K562 (cell line): ENCODE data around the gene ABCC1. TPM values are rescaled to one million over a fixed set of nuclear protein-coding genes. Genes with fewer than 3 reads are reported as not detected.

Experiments
- CHD4 ChIP-seq: fragments of 200-600 bp; sonication (generic); IDR thresholded peaks from 3 replicates; pipeline ENCODE4 v1.6.1; 2012; ENCODE audit warnings: low read depth, mild to moderate bottlenecking, mixed read lengths, low read length, inconsistent platforms; ENCODE audit not compliant: insufficient read depth, insufficient replicate concordance, poor library complexity, severe bottlenecking
- CTBP1 ChIP-seq: fragments of 450-650 bp; IDR thresholded peaks from 2 replicates; pipeline ENCODE4 v1.6.1; 2016; ENCODE audit warnings: borderline replicate concordance
- CTCFL ChIP-seq: IDR thresholded peaks from 2 replicates; pipeline ENCODE4 v1.6.1; 2011; ENCODE audit warnings: borderline replicate concordance, low read depth, mild to moderate bottlenecking, moderate library complexity, low read length; ENCODE audit not compliant: insufficient read depth, poor library complexity, severe bottlenecking
- EHMT2 ChIP-seq: fragments of 450-650 bp; IDR thresholded peaks from 2 replicates; pipeline ENCODE4 v1.6.1; 2018; ENCODE audit warnings: antibody characterized with exemption
- HDAC8 ChIP-seq: fragments of 450-650 bp; IDR thresholded peaks from 2 replicates; pipeline ENCODE4 v1.6.1; 2016; ENCODE audit warnings: mild to moderate bottlenecking, missing genetic modification characterization, moderate library complexity, missing compliant biosample characterization
- JUN ChIP-seq, 2 experiments: sonication (generic) in 1 of 2; formaldehyde crosslinking in 1 of 2; IDR thresholded peaks; 2 replicates each; pipeline versions ENCODE4 v1.6.1 to v1.8.0; 2012 to 2022; ENCODE audit warnings: borderline replicate concordance in 2 of 2, mild to moderate bottlenecking in 2 of 2, improper control_type of control experiment in 1 of 2, low read depth in 1 of 2, low read length in 1 of 2, missing genetic modification reagents in 1 of 2
- KLF10 ChIP-seq: fragments of 250-450 bp; sonication (Bioruptor Pico); IDR thresholded peaks from 2 replicates; pipeline ENCODE4 v1.6.1; 2021; ENCODE audit warnings: matching md5 sums
- MXI1 ChIP-seq: IDR thresholded peaks from 2 replicates; pipeline ENCODE4 v1.6.1; 2011; ENCODE audit warnings: low read depth, mild to moderate bottlenecking, improper control_type of control experiment, low read length
- NCOA1 ChIP-seq: fragments of 450-650 bp; IDR thresholded peaks from 2 replicates; pipeline ENCODE4 v1.6.1; 2016; ENCODE audit warnings: low read depth
- NCOA2 ChIP-seq, 2 experiments: fragments of 450-650 bp; IDR thresholded peaks; 2 replicates each; pipeline ENCODE4 v1.6.1; 2018; ENCODE audit warnings: mild to moderate bottlenecking in 2 of 2, moderate library complexity in 1 of 2; ENCODE audit not compliant: partially characterized antibody in 2 of 2
- NEUROD1 ChIP-seq: fragments of 150-350 bp; IDR thresholded peaks from 2 replicates; pipeline ENCODE4 v1.6.1; 2014; ENCODE audit warnings: borderline replicate concordance, low read length, low read depth; ENCODE audit not compliant: partially characterized antibody
- NFE2L1 ChIP-seq: fragments of 450-650 bp; IDR thresholded peaks from 2 replicates; pipeline ENCODE4 v1.6.1; 2016; ENCODE audit warnings: missing genetic modification characterization, low read depth, mild to moderate bottlenecking, missing compliant biosample characterization, moderate library complexity, borderline replicate concordance
- PBX2 ChIP-seq, 2 experiments: IDR thresholded peaks in 1 of 2; conservative IDR thresholded peaks in 1 of 2; 2 replicates each; pipeline ENCODE4 v1.6.1; 2016; ENCODE audit warnings: low read depth in 2 of 2, mild to moderate bottlenecking in 1 of 2, missing compliant biosample characterization in 1 of 2, missing genetic modification characterization in 1 of 2, moderate library complexity in 1 of 2
- PHB2 ChIP-seq: fragments of 450-650 bp; IDR thresholded peaks from 2 replicates; pipeline ENCODE4 v1.6.1; 2017; ENCODE audit warnings: low read depth
- POLR2AphosphoS5 ChIP-seq: IDR thresholded peaks from 2 replicates; pipeline ENCODE4 v1.6.1; 2011; ENCODE audit warnings: mild to moderate bottlenecking, low read depth, low read length, moderate library complexity; ENCODE audit not compliant: control insufficient read depth, insufficient read depth
- PTRF ChIP-seq: fragments of 450-650 bp; IDR thresholded peaks from 2 replicates; pipeline ENCODE4 v1.6.1; 2016; ENCODE audit warnings: mild to moderate bottlenecking, missing genetic modification characterization, missing compliant biosample characterization
- RBM17 ChIP-seq: fragments of 200-400 bp; formaldehyde crosslinking; IDR thresholded peaks from 2 replicates; pipeline ENCODE4 v1.6.1; 2017; ENCODE audit warnings: low read depth, mild to moderate bottlenecking, low read length, borderline replicate concordance
- STAG1 ChIP-seq: sonication (generic); formaldehyde crosslinking; IDR thresholded peaks from 2 replicates; pipeline ENCODE4 v1.5.0; 2020; ENCODE audit warnings: missing genetic modification reagents, borderline replicate concordance
- ZKSCAN1 ChIP-seq: fragments of 150-350 bp; IDR thresholded peaks from 2 replicates; pipeline ENCODE4 v1.6.1; 2016; ENCODE audit warnings: low read depth, low read length
- ZNF23 ChIP-seq: fragments of 250-450 bp; sonication (Bioruptor Pico); IDR thresholded peaks from 2 replicates; pipeline ENCODE4 v1.4.0; 2020; ENCODE audit warnings: mild to moderate bottlenecking
- ZNF24 ChIP-seq: fragments of 450-650 bp; IDR thresholded peaks from 2 replicates; pipeline ENCODE4 v1.6.1; 2016
- ZNF766 ChIP-seq: fragments of 200-800 bp; sonication (Bioruptor generic); conservative IDR thresholded peaks from 2 replicates; pipeline ENCODE4 v1.6.1; 2016; ENCODE audit warnings: missing genetic modification characterization, missing compliant biosample characterization
- polyA plus RNA-seq, 8 experiments: library from polyadenylated mRNA; depleted of rRNA in 4 of 8; stranded (reverse) in 5 of 8; unstranded in 3 of 8; fragments of >200 nt; fragmentation: Nextera tagmentation in 2 of 8; fragmentation: Illumina TruSeq in 1 of 8; extraction: Ambion mirVana in 2 of 8; extraction: Trizol in 1 of 8; gene quantifications; 2 replicates each; pipeline versions ENCODE4 v1.2.1 to v1.2.3, GENCODE V29; 2011 to 2014; ENCODE audit warnings: inconsistent platforms in 1 of 8, missing spikeins in 1 of 8
- total RNA-seq, 7 experiments: library from RNA; depleted of rRNA in 6 of 7; stranded (reverse); fragments of >200 nt in 6 of 7; fragmentation: Illumina TruSeq in 2 of 7; extraction: Trizol in 2 of 7; gene quantifications; 2 replicates each; pipeline versions ENCODE4 v1.2.1 to v1.2.3, GENCODE V29; 2011 to 2021; ENCODE audit warnings: low replicate concordance in 1 of 7
- TF ChIP-seq, protein P1 (sequence below), 2 experiments: fragments of 450-650 bp in 1 of 2; sonication (generic) in 1 of 2; formaldehyde crosslinking; conservative IDR thresholded peaks; 2 replicates each; pipeline versions ENCODE4 v1.4.0 to v1.8.1; 2020 to 2022; ENCODE audit warnings: mild to moderate bottlenecking in 1 of 2, missing genetic modification reagents in 1 of 2

The ABCC1 gene
- total and polyA plus RNA-seq, 9 of the 15 experiments (the other 6 are each of a cell fraction or from before 2014, with no cell fraction given): 3.9 to 41.6 (median 10.0) TPM

- TF ChIP-seq NEUROD1 (peak; percentile 39), CHD4 (no peak), ZNF766 (CRISPR knock-in tag) (no peak; the same call in 1 of the 2 replicates), ZKSCAN1 (no peak), POLR2AphosphoS5 (peak; percentile 72), JUN (IDR thresholded peaks at IDR 0.05; ENCODE audit: borderline replicate concordance, low read depth, low read length) (no peak), JUN (CRISPR knock-in tag; IDR thresholded peaks at IDR 0.05; ENCODE audit: borderline replicate concordance) (no peak), NCOA2 (IDR thresholded peaks at IDR 0.05; ENCODE audit: partially characterized antibody in 2 of 2) (peak; percentile 10 to 56), PBX2 (CRISPR knock-in tag; IDR thresholded peaks at IDR 0.05; ENCODE audit: low read depth) (no peak), PBX2 (tag; conservative IDR thresholded peaks at IDR 0.05; ENCODE audit: low read depth) (no peak), PTRF (tag) (0 out of 2 replicates have a peak, but pooled peaks have one; percentile 11), CTCFL (no peak), STAG1 (CRISPR knock-in tag) (no peak), NFE2L1 (no peak), EHMT2 (0 out of 2 replicates have a peak, but pooled peaks have one; percentile 12), HDAC8 (tag) (no peak), CTBP1 (peak; percentile 48; the same call in 1 of the 2 replicates), NCOA1 (peak; percentile 69; the same call in 1 of the 2 replicates), MXI1 (no peak), ZNF24 (no peak), RBM17 (no peak), PHB2 (peak; percentile 68), KLF10 (no peak), ZNF23 (CRISPR knock-in tag) (no peak)
- TF ChIP-seq, protein P1, sequence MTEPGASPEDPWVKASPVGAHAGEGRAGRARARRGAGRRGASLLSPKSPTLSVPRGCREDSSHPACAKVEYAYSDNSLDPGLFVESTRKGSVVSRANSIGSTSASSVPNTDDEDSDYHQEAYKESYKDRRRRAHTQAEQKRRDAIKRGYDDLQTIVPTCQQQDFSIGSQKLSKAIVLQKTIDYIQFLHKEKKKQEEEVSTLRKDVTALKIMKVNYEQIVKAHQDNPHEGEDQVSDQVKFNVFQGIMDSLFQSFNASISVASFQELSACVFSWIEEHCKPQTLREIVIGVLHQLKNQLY (CRISPR knock-in tag; conservative IDR thresholded peaks at IDR 0.05): no peak
Observed at GRCh38 chr16:16022683-16023064, 73.3 kb downstream of the ABCC1 start (continued).
